Muscle layer of duodenum (tissue), 2 donors: Measurements from ENCODE around the gene HIRA.

Experiments used
- H3K27ac ChIP-seq: one replicate; pipeline ENCODE4 v1.7.0; 2013; ENCODE audit warnings: mild to moderate bottlenecking, low read length
- H3K27me3 ChIP-seq: one replicate; pipeline ENCODE4 v1.7.0; 2013; ENCODE audit warnings: low read depth, mild to moderate bottlenecking, control low read depth, low read length
- H3K36me3 ChIP-seq, 2 donors: one replicate each; pipeline ENCODE4 v1.7.0; 2013; ENCODE audit warnings: low read length in 2 of 2, control low read depth in 1 of 2, mild to moderate bottlenecking in 1 of 2; ENCODE audit not compliant: insufficient read depth in 2 of 2, control insufficient read depth in 1 of 2
- H3K4me1 ChIP-seq, 2 donors: one replicate each; pipeline ENCODE4 v1.7.0; 2013; ENCODE audit warnings: low read length in 2 of 2, mild to moderate bottlenecking in 2 of 2, control low read depth in 1 of 2, moderate library complexity in 1 of 2; ENCODE audit not compliant: insufficient read depth in 2 of 2, control insufficient read depth in 1 of 2
- H3K4me3 ChIP-seq, 2 donors: one replicate each; pipeline ENCODE4 v1.7.0; 2013; ENCODE audit warnings: low read length in 2 of 2, low read depth in 1 of 2, mild to moderate bottlenecking in 1 of 2
- H3K9me3 ChIP-seq, 2 donors: one replicate each; pipeline ENCODE4 v1.7.0; 2013; ENCODE audit warnings: low read length in 2 of 2, control low read depth in 1 of 2, mild to moderate bottlenecking in 1 of 2; ENCODE audit not compliant: control insufficient read depth in 1 of 2
- donor health status: healthy.

HIRA gene

DNA sequence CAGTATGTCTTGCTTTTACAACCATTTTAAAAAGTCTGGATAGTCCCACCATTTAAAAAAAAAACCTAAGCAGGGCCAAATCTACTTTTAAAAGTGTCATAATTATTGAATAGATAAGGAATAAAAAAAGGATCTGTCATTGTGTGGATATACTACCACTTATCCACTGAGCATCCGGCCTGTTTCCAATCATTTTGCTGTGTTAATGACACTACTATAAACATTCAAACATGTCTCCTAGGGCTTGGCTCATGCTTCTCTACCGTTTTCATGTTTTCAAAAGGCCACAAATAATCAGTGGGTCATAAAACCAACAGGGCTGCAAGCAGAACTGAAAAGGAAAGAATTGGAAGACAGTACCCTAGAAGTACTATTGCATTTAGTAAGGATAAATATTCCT is 28.5 kb upstream of the HIRA start:
- Histone ChIP-seq H3K27me3 (no peaks in the 10 kb centered on the region), H3K9me3 (no peaks in the 10 kb centered on the region), H3K4me1 (no peaks in the 10 kb centered on the region), H3K27ac (no peak overlapping the region), H3K36me3 (peaks cover 58 to 70% of the 10 kb centered on the region in 2 donors), H3K4me3 (no peak overlapping the region)

DNA sequence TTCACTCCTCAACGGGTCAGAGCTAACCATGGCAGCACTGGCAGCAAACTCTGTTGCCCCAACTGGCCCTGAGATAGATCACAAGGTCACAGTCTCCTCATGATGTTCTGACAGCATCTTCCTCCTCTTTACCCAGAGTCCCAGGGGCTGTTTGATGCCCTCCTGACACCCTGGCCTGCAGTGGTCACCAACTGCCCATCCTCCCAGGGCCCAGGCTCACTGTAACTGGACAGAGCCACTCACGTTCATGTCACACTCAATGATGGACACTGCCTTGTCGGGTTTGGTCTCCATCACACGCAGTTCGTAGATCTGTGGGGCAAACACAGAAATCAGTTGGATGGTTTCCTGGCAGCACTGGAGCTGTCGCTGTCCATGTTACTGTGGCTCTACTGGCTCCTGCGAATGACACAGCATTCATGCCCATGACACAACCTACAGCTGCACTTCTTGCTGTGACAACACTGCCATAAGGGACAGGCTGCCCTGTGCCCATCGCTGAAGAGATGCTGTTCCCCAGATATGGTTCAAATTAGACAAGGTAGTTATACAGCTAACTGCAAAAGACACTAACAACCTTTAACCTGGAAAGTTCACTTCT is 26.4 kb upstream of the HIRA start:
- H3K4me1 ChIP-seq: no peaks in the 10 kb centered on the region
- no peaks in the 10 kb centered on the region for H3K27me3 ChIP-seq
- peaks cover 56 to 73% of the 10 kb centered on the region in 2 donors for H3K36me3 ChIP-seq
- no peaks in the 10 kb centered on the region for H3K9me3 ChIP-seq
- no peak overlapping the region for H3K27ac ChIP-seq
- H3K4me3 ChIP-seq: no peak overlapping the region

DNA sequence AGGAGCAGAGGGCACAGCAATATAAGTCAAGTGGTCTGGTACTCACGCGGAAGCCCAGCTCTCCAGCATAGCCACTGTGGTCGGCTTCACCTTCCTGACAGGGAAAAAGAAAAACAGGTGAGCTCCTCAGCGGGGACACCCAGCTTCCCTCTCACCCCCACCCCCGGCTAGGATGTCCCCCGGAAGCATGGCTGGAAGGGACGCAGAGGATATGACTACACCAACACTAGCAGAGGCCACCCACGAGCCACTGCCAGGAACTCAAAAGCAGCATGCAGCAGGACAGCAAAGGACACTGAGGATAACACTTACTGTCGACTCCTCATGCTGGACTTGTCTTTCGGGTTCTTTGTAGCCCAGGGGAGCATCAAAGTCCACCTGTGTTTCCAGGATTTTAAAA is 25.0 kb upstream of the HIRA start:
- Histone ChIP-seq H3K27me3 (no peaks in the 10 kb centered on the region), H3K9me3 (no peaks in the 10 kb centered on the region), H3K4me1 (no peaks in the 10 kb centered on the region), H3K36me3 (peaks cover 60 to 80% of the 10 kb centered on the region in 2 donors), H3K4me3 (no peak overlapping the region), H3K27ac (no peak overlapping the region)

DNA sequence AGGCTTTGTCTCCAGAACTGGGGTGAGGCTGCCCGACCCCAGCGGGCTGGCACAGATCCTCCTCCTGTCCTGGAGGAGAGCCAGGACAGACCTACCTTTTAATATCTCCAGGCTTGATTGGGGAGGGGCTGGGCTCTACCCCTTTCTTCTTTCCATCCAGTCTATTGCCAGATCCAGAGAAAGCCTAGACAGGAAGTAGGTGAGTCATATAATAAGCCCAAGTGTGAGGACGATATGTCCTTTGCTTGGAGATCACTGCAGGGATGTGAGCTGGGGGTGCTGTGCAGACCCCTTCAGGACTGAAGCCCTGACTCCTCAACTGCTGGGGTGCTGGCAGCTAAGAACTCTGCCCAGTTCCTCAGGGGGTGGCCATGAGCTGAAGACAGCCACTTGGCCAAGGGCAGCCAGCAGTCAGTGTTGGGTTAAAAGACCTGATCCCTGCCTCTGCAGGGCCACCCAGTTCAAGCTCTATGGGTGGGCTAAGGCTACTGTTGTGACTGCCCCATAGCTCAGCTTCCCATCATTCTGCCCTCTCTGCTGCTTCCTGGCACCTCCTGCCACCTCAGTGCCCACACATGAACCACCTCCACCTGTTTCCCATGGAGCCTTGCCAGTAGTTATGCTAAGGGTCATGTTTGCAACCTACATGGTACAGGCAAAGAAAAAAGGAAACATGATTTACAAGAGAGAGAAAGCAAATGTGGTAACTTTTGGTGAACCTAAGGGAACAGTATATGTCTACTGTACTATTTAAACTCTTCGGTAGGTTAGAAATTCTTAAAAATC is 24.2 kb upstream of the HIRA start:
- Histone ChIP-seq H3K4me3 (no peak overlapping the region), H3K9me3 (no peaks in the 10 kb centered on the region), H3K4me1 (no peaks in the 10 kb centered on the region), H3K36me3 (peaks cover 55 to 78% of the 10 kb centered on the region in 2 donors), H3K27me3 (no peaks in the 10 kb centered on the region), H3K27ac (no peak overlapping the region)

DNA sequence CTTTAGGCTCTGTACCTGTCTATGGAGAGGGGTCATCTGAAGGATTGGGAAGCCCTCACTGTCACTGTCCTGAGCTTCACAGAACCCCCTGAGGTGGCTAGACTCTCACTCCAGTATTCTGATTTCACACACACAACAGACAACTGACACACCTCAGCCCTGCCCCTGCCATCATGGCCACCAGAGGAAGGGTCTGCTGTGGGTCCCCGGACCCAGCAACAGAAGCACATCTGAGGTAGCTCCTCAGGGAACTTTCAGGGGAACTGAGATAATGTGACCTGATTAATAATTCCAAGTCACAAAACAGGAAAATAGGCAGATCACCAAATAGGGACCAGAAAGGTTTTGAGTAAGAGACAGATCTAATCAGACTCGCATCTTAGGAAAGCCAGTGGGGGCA is 23.5 kb upstream of the HIRA start:
- H3K4me3 ChIP-seq: no peak overlapping the region
- no peaks in the 10 kb centered on the region for H3K4me1 ChIP-seq
- no peaks in the 10 kb centered on the region for H3K27me3 ChIP-seq
- H3K36me3 ChIP-seq: peaks cover 60 to 71% of the 10 kb centered on the region in 2 donors
- no peaks in the 10 kb centered on the region for H3K9me3 ChIP-seq
- no peak overlapping the region for H3K27ac ChIP-seq

DNA sequence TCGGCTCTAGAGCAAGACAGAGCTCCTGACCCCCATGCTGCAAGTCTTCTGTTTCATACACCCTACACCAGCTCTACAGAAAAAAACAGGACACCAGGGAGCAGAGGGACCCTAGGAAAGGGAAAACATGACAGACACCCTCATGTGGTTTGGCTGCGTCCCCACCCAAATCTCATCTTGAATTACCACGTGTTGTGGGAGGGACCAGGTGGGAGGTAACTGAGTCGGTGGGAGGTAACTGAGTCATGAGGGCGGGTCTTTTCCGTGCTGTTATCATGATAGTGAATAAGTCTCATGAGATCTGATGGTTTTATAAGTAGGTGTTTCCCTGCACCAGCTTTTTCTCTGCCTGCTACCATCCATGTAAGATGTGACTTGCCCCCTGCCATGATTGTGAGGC is 22.6 kb upstream of the HIRA start:
- Histone ChIP-seq H3K4me3 (no peak overlapping the region), H3K27me3 (no peaks in the 10 kb centered on the region), H3K27ac (no peak overlapping the region), H3K4me1 (no peaks in the 10 kb centered on the region), H3K36me3 (peaks cover 60 to 70% of the 10 kb centered on the region in 2 donors), H3K9me3 (no peaks in the 10 kb centered on the region)

DNA sequence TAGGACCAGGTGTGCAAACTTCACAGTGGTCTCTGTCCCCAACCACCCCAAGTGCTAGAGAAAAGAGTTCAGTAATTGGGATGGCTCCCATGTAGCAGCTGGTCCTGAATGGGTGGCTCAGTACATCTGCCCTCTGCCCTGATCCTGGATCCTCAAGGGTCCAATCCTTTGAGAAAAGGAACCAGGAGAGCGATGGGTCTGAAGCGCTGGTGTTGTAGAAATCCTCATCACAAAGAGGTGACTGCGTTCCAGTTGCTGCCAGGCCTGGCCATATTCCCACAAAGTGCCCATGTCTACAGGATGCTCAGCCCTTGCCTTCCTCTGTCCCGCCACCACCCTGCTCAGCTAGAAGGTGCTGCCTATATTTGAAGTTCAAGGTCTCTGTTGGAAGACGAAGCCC is 22.2 kb upstream of the HIRA start:
- Histone ChIP-seq H3K36me3 (peaks cover 60 to 70% of the 10 kb centered on the region in 2 donors), H3K4me3 (no peak overlapping the region), H3K27me3 (no peaks in the 10 kb centered on the region), H3K4me1 (no peaks in the 10 kb centered on the region), H3K9me3 (no peaks in the 10 kb centered on the region), H3K27ac (no peak overlapping the region)

DNA sequence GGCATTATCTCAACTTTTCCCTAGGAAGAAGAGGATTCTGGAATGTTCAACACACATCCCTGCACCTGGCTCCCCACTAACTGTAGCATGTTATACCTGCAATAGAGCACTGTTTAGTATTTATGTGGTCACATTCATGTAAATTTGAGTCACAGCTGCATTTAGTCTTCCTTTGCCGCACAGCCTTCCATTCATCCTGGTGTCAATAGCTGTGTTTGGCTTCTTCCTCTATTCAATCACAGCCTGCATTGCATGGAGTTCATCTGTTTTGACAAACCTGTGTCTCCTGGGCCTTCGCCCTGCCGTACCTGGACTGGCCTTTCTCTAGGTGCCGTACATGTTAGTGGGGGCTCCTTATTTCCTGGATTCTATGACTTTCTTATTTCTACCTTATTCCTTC is 20.0 kb upstream of the HIRA start:
- H3K9me3 ChIP-seq: no peaks in the 10 kb centered on the region
- H3K27me3 ChIP-seq: no peaks in the 10 kb centered on the region
- peaks cover 48 to 54% of the 10 kb centered on the region in 2 donors for H3K36me3 ChIP-seq
- H3K27ac ChIP-seq: no peak overlapping the region
- peaks cover 5 to 11% of the 10 kb centered on the region in 2 donors for H3K4me1 ChIP-seq
- no peak overlapping the region for H3K4me3 ChIP-seq

DNA sequence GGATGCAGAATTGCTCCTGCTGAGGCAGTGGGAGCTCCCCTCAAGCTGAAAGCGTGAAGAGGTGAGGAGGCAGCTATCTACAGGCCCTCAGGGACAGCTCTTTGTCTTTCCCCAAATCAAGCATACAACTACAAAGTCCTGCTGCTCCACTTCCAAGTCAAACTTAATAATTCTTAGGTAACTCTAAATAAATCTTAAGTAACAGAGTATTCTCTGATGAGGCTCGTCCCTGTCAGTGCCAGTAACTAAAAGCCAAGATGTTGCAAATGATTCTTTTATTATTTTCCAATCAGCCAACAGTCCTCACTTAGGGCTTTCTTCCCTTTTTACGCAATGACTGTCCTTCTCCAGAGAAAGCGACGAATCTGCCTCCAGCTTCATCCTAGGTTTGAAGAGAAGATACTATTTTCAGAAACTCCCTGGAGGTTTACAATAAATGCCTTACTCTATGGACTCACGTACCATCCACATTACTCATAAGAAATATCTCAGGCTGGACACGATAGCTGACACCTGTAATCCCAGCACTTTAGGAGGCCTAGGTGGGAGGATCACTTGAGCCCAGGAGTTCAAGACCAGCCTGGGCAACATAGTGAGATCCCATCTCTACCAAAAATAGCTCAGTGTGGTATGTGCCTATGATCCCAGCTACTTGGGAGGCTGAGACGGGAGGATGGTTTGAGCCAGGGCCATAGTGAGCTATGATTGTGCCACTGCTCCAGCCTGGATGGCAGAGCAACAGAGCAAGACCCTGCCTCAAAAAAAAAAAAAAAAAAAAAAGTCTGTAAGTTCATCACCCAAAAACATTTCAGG is 19.0 kb upstream of the HIRA start:
- Histone ChIP-seq H3K36me3 (peaks cover 38 to 44% of the 10 kb centered on the region in 2 donors), H3K9me3 (no peaks in the 10 kb centered on the region), H3K4me1 (peaks cover 10 to 21% of the 10 kb centered on the region in 2 donors), H3K27me3 (no peaks in the 10 kb centered on the region), H3K27ac (no peak overlapping the region), H3K4me3 (no peak overlapping the region)

DNA sequence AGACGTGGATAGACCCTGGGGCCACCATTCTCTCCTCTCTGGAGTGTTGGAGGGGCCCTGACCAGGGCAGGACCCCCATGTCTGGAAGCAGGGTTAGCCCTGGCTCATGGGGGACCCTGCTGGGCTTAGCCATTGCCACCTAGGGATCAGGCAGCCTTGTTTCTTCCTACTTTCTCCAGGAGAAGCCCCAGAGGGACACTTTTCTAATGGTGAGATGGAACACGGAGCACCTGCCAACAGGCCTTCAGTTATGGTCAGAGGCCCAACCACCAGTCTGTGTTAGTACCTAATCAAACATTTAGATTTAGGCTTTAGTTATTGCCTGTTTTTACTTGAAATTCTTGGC is 17.9 kb upstream of the HIRA start:
- peaks cover 31 to 33% of the 10 kb centered on the region in 2 donors for H3K36me3 ChIP-seq
- H3K27ac ChIP-seq: no peak overlapping the region

DNA sequence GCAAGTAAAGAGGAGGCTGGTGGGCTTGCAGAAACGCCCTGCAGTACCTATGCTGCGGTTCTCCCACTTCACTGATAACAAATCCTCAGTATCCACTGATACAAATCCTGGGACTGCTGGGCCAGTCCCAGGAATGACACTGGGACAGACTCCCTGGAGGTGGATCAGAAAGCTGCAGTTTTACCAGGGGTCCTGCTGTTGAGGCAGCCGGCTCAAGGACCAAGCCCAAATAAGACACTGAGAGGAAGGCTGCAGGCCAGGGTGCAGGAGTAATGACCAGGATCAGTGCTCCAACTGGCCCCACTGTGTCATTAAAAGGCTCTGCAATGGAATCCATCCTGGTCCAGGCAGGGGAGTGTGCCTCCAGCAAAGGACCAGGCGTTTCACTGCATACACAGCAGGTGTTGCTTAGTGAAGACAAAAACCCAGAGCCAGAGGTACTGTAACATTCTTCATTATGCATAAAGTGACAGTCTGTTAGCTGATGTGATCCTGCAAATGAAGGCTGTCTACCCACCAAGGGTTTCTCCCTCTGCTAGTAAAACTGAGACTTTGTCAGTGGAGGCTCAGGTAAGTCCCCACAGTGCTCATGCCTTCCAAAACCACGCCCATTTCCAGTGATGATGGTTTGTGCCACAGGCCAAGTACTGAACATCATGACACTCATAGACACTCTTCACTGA is 17.3 kb upstream of the HIRA start:
- H3K4me1 ChIP-seq: peaks cover 10 to 22% of the 10 kb centered on the region in 2 donors
- H3K27me3 ChIP-seq: no peaks in the 10 kb centered on the region
- no peaks in the 10 kb centered on the region for H3K9me3 ChIP-seq
- no peak overlapping the region for H3K27ac ChIP-seq
- H3K4me3 ChIP-seq: no peak overlapping the region
- H3K36me3 ChIP-seq: peaks cover 29 to 31% of the 10 kb centered on the region in 2 donors

More for the DNA sequence above, 17.9 kb upstream of the HIRA start:
- Histone ChIP-seq H3K4me1 (peaks cover 10 to 22% of the 10 kb centered on the region in 2 donors), H3K9me3 (no peaks in the 10 kb centered on the region), H3K4me3 (no peak overlapping the region), H3K27me3 (no peaks in the 10 kb centered on the region)
